Prostate gland (tissue), 2 donors: ENCODE data around the gene HMG20B. TPM values are rescaled to one million over a fixed set of nuclear protein-coding genes. Genes with fewer than 3 reads are reported as not detected.

Experiments
- DNase-seq: peaks from one replicate; pipeline ENCODE4 v3.0.0-alpha.2; 2019; ENCODE audit warnings: low spot score
- H3K27ac ChIP-seq, 2 donors: fragments of 200-600 bp; sonication (generic); 2 replicates each; pipeline ENCODE4 v1.5.1; 2017 to 2019
- H3K27me3 ChIP-seq: fragments of 200-600 bp; sonication (generic); replicated peaks from 2 replicates; pipeline ENCODE4 v1.5.1; 2019; ENCODE audit not compliant: insufficient read depth
- H3K36me3 ChIP-seq, 2 donors: fragments of 200-600 bp; sonication (generic); 1 replicate in 1 of 2; 2 replicates in 1 of 2; pipeline versions ENCODE4 v1.5.1 to v1.8.1; 2017 to 2019
- H3K4me1 ChIP-seq: fragments of 200-600 bp; sonication (generic); replicated peaks from 2 replicates; pipeline ENCODE4 v1.5.1; 2019
- H3K4me3 ChIP-seq, 2 donors: fragments of 200-600 bp; sonication (generic); 2 replicates each; pipeline ENCODE4 v1.5.1; 2017 to 2019
- H3K9me3 ChIP-seq: fragments of 200-600 bp; sonication (generic); 2 replicates; pipeline ENCODE4 v1.5.1; 2017
- CTCF ChIP-seq, 4 experiments: fragments of 200-600 bp in 2 of 4; fragments of 450-650 bp in 2 of 4; sonication (generic) in 2 of 4; IDR thresholded peaks; 1 replicate in 3 of 4; 2 replicates in 1 of 4; pipeline ENCODE4 v1.5.1; 2016 to 2019; ENCODE audit warnings: antibody characterized with exemption in 4 of 4, mild to moderate bottlenecking in 2 of 4, moderate library complexity in 2 of 4
- POLR2A ChIP-seq: fragments of 450-650 bp; IDR thresholded peaks from one replicate; pipeline ENCODE4 v1.6.1; 2016; ENCODE audit warnings: antibody characterized with exemption, mild to moderate bottlenecking
- POLR2AphosphoS5 ChIP-seq: sonication (generic); formaldehyde crosslinking; IDR thresholded peaks from one replicate; pipeline ENCODE4 v1.6.1; 2017; ENCODE audit warnings: antibody characterized with exemption
- WGBS: methylation state at CpG from one replicate; pipeline ENCODE4 v1.1.5; 2018; 5-methylcytosine and 5-hydroxymethylcytosine counted together
- intact Hi-C: fragments of 100-400 bp; cut with DNase I; formaldehyde crosslinking; loops from one replicate; pipeline ENCODE4 v1.14.2; 2022
- total RNA-seq, 2 donors: library from RNA; depleted of rRNA; stranded (reverse); fragments of >200 nt; gene quantifications; one replicate each; pipeline ENCODE4 v1.1.0, GENCODE V29; 2016

HMG20B gene
- total RNA-seq, 2 donors from 2014 or later: 184 to 369 TPM

- no peak overlapping the region for H3K27ac ChIP-seq
- peaks cover 10% of the 10 kb centered on the region for H3K4me1 ChIP-seq
- no peak overlapping the region for H3K4me3 ChIP-seq
- no peaks in the 10 kb centered on the region for H3K36me3 ChIP-seq
- no peaks in the 10 kb centered on the region for H3K27me3 ChIP-seq
- H3K9me3 ChIP-seq: no peaks in the 10 kb centered on the region
- TF ChIP-seq CTCF (IDR thresholded peaks at IDR 0.05): no peak
- TF ChIP-seq POLR2AphosphoS5: no peak
- no peak for TF ChIP-seq POLR2A
- intact Hi-C loops: no loop called here
- 83% methylated on average over 27 of the region's 27 CpGs for WGBS
- no peak for DNase-seq
These were observed 31.7 kb downstream of the HMG20B start for GRCh38 chr19:3604227-3604986.

GRCh38 chr19:3604987-3605343 is 32.2 kb downstream of the HMG20B start:
- 68% methylated on average over 11 of the region's 11 CpGs for WGBS
- no peak for TF ChIP-seq POLR2A
- TF ChIP-seq CTCF (IDR thresholded peaks at IDR 0.05): no peak
- TF ChIP-seq POLR2AphosphoS5: no peak
- no peak overlapping the region for H3K4me3 ChIP-seq
- H3K27ac ChIP-seq: no peak overlapping the region
- H3K4me1 ChIP-seq: peaks cover 10% of the 10 kb centered on the region
- intact Hi-C loops: no loop called here
- no peaks in the 10 kb centered on the region for H3K9me3 ChIP-seq
- no peaks in the 10 kb centered on the region for H3K36me3 ChIP-seq
- no peak for DNase-seq
- H3K27me3 ChIP-seq: no peaks in the 10 kb centered on the region

GRCh38 chr19:3605361-3605760 is 32.6 kb downstream of the HMG20B start:
- no peak for DNase-seq
- Histone ChIP-seq H3K27me3 (no peaks in the 10 kb centered on the region), H3K4me1 (peaks cover 10% of the 10 kb centered on the region), H3K27ac (no peak overlapping the region), H3K9me3 (no peaks in the 10 kb centered on the region), H3K4me3 (no peak overlapping the region), H3K36me3 (no peaks in the 10 kb centered on the region)
- TF ChIP-seq CTCF (IDR thresholded peaks at IDR 0.05): no peak
- TF ChIP-seq POLR2AphosphoS5: no peak
- no peak for TF ChIP-seq POLR2A
- 81% methylated on average over 3 of the region's 3 CpGs for WGBS
- intact Hi-C loops: no loop called here

- no peak for TF ChIP-seq POLR2AphosphoS5
- TF ChIP-seq CTCF (IDR thresholded peaks at IDR 0.05): no peak
- no peak for TF ChIP-seq POLR2A
- H3K27me3 ChIP-seq: no peaks in the 10 kb centered on the region
- H3K27ac ChIP-seq: no peak overlapping the region
- no peaks in the 10 kb centered on the region for H3K36me3 ChIP-seq
- intact Hi-C loops: no loop called here
- WGBS: 45% methylated on average over 5 of the region's 5 CpGs
- no peaks in the 10 kb centered on the region for H3K9me3 ChIP-seq
- no peak for DNase-seq
- H3K4me1 ChIP-seq: peaks cover 10% of the 10 kb centered on the region
- peak overlapping the region; percentile 30 to 35 for H3K4me3 ChIP-seq
These were observed 33.0 kb downstream of the HMG20B start for GRCh38 chr19:3605770-3606169.

- Histone ChIP-seq H3K36me3 (peaks cover 0 to 1% of the 10 kb centered on the region in 2 donors), H3K27me3 (no peaks in the 10 kb centered on the region), H3K4me1 (peaks cover 10% of the 10 kb centered on the region), H3K9me3 (no peaks in the 10 kb centered on the region), H3K27ac (peak overlapping the region; percentile 46 to 51), H3K4me3 (peak overlapping the region; percentile 30 to 35)
- 3% methylated on average over 25 of the region's 35 CpGs for WGBS
- TF ChIP-seq POLR2A (no peak), POLR2AphosphoS5 (no peak), CTCF (IDR thresholded peaks at IDR 0.05) (no peak)
- intact Hi-C loops: no loop called here
- peak; percentile 47 for DNase-seq
These were observed 33.5 kb downstream of the HMG20B start for GRCh38 chr19:3606174-3606689.
